ENCODE measurements around the gene CCN5.

CCN5 gene

DNA sequence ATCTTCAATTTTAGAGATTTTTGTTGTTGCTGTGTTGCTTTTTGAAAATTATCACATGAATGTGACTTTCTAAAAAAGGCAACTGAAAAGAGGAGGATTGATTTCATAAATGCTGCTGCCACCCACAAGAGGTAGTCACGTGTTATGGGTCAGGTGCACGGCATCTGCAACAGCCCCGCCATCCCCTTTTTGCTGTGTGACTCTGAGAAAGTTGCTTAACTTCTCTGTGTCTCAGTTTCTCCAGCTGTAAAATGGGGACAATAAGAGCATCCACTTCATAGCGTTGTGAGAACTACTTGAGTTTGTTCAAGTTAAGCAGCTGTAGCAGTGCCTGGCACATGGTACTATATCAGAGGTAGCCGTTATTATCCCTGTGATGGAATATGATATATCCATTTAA lies 10.7 kb downstream of the CCN5 start:
- no peaks in the 10 kb centered on the region for H4K20me1 ChIP-seq (ENCODE audit: insufficient read depth, low read length)
- peak overlapping the region; percentile 18; the same call in 1 of the 2 replicates for H3K4me2 ChIP-seq (ENCODE audit: low read length)
- H3K9ac ChIP-seq (ENCODE audit: low read length): no peak overlapping the region
- H3K4me1 ChIP-seq (ENCODE audit: low read length): peaks cover 6% of the 10 kb centered on the region
- H3K79me2 ChIP-seq (ENCODE audit: low read length): no peaks in the 10 kb centered on the region
- no peak overlapping the region for H2AFZ ChIP-seq (ENCODE audit: low read depth, low read length)
- H3K4me3 ChIP-seq (ENCODE audit: low read length): no peak overlapping the region
- H3K27me3 ChIP-seq (ENCODE audit: low read depth, low read length): no peaks in the 10 kb centered on the region
- no peaks in the 10 kb centered on the region for H3K36me3 ChIP-seq (replicated peaks; ENCODE audit: low read depth, low read length)
- TF ChIP-seq, protein P1, sequence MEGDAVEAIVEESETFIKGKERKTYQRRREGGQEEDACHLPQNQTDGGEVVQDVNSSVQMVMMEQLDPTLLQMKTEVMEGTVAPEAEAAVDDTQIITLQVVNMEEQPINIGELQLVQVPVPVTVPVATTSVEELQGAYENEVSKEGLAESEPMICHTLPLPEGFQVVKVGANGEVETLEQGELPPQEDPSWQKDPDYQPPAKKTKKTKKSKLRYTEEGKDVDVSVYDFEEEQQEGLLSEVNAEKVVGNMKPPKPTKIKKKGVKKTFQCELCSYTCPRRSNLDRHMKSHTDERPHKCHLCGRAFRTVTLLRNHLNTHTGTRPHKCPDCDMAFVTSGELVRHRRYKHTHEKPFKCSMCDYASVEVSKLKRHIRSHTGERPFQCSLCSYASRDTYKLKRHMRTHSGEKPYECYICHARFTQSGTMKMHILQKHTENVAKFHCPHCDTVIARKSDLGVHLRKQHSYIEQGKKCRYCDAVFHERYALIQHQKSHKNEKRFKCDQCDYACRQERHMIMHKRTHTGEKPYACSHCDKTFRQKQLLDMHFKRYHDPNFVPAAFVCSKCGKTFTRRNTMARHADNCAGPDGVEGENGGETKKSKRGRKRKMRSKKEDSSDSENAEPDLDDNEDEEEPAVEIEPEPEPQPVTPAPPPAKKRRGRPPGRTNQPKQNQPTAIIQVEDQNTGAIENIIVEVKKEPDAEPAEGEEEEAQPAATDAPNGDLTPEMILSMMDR (IDR thresholded peaks at IDR 0.05; ENCODE audit: low read depth, low read length): no peak
- no peak for TF ChIP-seq EZH2phosphoT487 (IDR thresholded peaks at IDR 0.05; ENCODE audit: low read depth)
- H3K27ac ChIP-seq (ENCODE audit: low read length): no peak overlapping the region
- H3K9me3 ChIP-seq (ENCODE audit: insufficient read depth, low read length): no peaks in the 10 kb centered on the region

DNA sequence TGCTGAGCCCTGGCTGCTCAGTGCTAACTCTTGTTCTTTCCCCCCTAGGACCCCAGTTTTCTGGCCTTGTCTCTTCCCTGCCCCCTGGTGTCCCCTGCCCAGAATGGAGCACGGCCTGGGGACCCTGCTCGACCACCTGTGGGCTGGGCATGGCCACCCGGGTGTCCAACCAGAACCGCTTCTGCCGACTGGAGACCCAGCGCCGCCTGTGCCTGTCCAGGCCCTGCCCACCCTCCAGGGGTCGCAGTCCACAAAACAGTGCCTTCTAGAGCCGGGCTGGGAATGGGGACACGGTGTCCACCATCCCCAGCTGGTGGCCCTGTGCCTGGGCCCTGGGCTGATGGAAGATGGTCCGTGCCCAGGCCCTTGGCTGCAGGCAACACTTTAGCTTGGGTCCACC lies 11.9 kb downstream of the CCN5 start:
- no peaks in the 10 kb centered on the region for H4K20me1 ChIP-seq (ENCODE audit: insufficient read depth, low read length)
- no peaks in the 10 kb centered on the region for H3K79me2 ChIP-seq (ENCODE audit: low read length)
- H3K4me2 ChIP-seq (ENCODE audit: low read length): no peak overlapping the region
- no peak overlapping the region for H3K9ac ChIP-seq (ENCODE audit: low read length)
- H2AFZ ChIP-seq (ENCODE audit: low read depth, low read length): no peak overlapping the region
- no peak overlapping the region for H3K4me3 ChIP-seq (ENCODE audit: low read length)
- peaks cover 6% of the 10 kb centered on the region for H3K4me1 ChIP-seq (ENCODE audit: low read length)
- no peaks in the 10 kb centered on the region for H3K27me3 ChIP-seq (ENCODE audit: low read depth, low read length)
- no peak overlapping the region for H3K27ac ChIP-seq (ENCODE audit: low read length)
- no peaks in the 10 kb centered on the region for H3K9me3 ChIP-seq (ENCODE audit: insufficient read depth, low read length)
- TF ChIP-seq, protein P1 (IDR thresholded peaks at IDR 0.05; ENCODE audit: low read depth, low read length): no peak
- TF ChIP-seq EZH2phosphoT487 (IDR thresholded peaks at IDR 0.05; ENCODE audit: low read depth): no peak
- H3K36me3 ChIP-seq (replicated peaks; ENCODE audit: low read depth, low read length): no peaks in the 10 kb centered on the region

DNA sequence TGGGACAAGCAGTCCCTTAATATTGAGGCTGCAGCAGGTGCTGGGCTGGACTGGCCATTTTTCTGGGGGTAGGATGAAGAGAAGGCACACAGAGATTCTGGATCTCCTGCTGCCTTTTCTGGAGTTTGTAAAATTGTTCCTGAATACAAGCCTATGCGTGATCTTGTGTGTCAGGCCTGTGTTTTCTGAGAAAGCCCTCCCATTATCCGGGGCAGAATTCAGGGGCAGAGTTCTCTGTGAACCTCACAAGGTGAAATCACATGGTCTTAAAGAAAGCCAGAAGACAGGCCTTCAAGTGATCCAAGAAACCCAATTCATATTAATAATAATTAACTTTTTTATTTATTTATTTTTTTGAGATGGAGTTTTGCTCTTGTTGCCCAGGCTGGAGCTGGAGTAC lies 12.5 kb downstream of the CCN5 start:
- Histone ChIP-seq H3K27me3 (ENCODE audit: low read depth, low read length) (no peaks in the 10 kb centered on the region), H3K27ac (ENCODE audit: low read length) (no peak overlapping the region), H3K9me3 (ENCODE audit: insufficient read depth, low read length) (no peaks in the 10 kb centered on the region), H3K4me1 (ENCODE audit: low read length) (peaks cover 6% of the 10 kb centered on the region), H2AFZ (ENCODE audit: low read depth, low read length) (no peak overlapping the region), H4K20me1 (ENCODE audit: insufficient read depth, low read length) (no peaks in the 10 kb centered on the region), H3K36me3 (replicated peaks; ENCODE audit: low read depth, low read length) (no peaks in the 10 kb centered on the region), H3K79me2 (ENCODE audit: low read length) (no peaks in the 10 kb centered on the region), H3K9ac (ENCODE audit: low read length) (no peak overlapping the region), H3K4me2 (ENCODE audit: low read length) (no peak overlapping the region), H3K4me3 (ENCODE audit: low read length) (no peak overlapping the region)
- TF ChIP-seq, protein P1 (IDR thresholded peaks at IDR 0.05; ENCODE audit: low read depth, low read length): no peak
- no peak for TF ChIP-seq EZH2phosphoT487 (IDR thresholded peaks at IDR 0.05; ENCODE audit: low read depth)

DNA sequence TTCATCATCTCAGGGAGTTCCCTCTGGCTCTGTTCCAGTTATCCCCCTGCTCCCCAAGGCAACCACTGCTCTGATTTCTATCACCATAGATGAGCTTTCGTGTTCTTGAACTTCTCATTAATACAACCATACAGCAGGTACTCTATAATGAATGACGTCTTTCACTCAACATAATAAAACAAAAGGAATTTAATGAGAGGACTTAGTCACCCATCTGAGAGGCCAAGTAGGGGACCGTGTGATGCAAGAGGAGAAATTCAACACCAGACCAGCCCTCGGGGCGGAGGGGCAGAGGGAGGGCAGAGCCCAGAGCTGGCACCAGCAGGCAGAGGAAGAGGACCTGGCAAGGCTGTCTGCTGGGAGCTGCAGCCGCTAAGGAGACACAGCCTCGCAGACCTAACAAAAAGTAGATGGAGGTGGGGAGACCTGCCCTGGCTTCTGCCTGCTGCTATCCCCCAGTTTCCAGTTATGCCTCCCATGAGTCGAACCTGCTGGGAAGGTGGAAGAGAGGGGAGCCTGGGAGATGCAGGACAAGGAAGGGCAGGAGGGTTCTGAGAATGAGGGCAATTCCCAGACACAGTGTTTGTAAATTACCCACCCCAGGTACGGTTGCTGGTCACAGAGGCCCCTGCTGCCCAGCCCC lies 13.8 kb downstream of the CCN5 start:
- H2AFZ ChIP-seq (ENCODE audit: low read depth, low read length): no peak overlapping the region
- H3K27ac ChIP-seq (ENCODE audit: low read length): no peak overlapping the region
- H3K36me3 ChIP-seq (replicated peaks; ENCODE audit: low read depth, low read length): no peaks in the 10 kb centered on the region
- H4K20me1 ChIP-seq (ENCODE audit: insufficient read depth, low read length): no peaks in the 10 kb centered on the region
- no peaks in the 10 kb centered on the region for H3K27me3 ChIP-seq (ENCODE audit: low read depth, low read length)
- peaks cover 6% of the 10 kb centered on the region for H3K4me1 ChIP-seq (ENCODE audit: low read length)
- no peaks in the 10 kb centered on the region for H3K79me2 ChIP-seq (ENCODE audit: low read length)
- TF ChIP-seq, protein P1 (IDR thresholded peaks at IDR 0.05; ENCODE audit: low read depth, low read length): no peak
- no peak for TF ChIP-seq EZH2phosphoT487 (IDR thresholded peaks at IDR 0.05; ENCODE audit: low read depth)
- H3K9me3 ChIP-seq (ENCODE audit: insufficient read depth, low read length): no peaks in the 10 kb centered on the region
- no peak overlapping the region for H3K9ac ChIP-seq (ENCODE audit: low read length)
- no peak overlapping the region for H3K4me3 ChIP-seq (ENCODE audit: low read length)
- H3K4me2 ChIP-seq (ENCODE audit: low read length): no peak overlapping the region

Measured in OCI-LY3 (cell line).